ENCODE data around the gene MEAF6. TPM values are rescaled to one million over a fixed set of nuclear protein-coding genes. Genes with fewer than 3 reads are reported as not detected.

Gene MEAF6
- total and polyA plus RNA-seq, 2 of the 4 experiments (the other 2 are of a cell fraction): 36.2 to 40.7 TPM

DNA sequence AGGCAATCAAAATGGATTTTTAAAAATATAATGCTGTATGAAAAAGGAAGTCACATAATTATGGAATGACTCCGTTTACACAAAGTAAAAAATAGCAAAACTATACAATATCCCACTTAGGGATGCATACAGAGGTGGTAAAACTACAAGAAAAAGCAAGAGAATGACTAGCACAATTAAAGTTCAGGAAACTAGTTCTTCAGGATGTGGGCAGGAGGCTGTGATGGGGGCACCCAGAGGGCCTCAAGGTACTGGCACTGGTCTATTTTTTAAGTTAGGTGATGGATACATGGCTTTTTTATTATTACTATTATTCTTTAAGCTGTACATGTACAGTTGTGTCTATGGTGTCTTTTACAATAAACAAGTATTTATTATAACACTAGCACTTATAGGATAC is 41.6 kb downstream of the MEAF6 start (continued):
- no peak for TF ChIP-seq POLR2A (IDR thresholded peaks at IDR 0.05; ENCODE audit: low read depth, low read length)
- no peak for TF ChIP-seq RAD21 (IDR thresholded peaks at IDR 0.05; ENCODE audit: low read length)
- TF ChIP-seq FOS (IDR thresholded peaks at IDR 0.05; ENCODE audit: low read depth, low read length): no peak
- TF ChIP-seq CHD1 (IDR thresholded peaks at IDR 0.05; ENCODE audit: low read depth, low read length): no peak

DNA sequence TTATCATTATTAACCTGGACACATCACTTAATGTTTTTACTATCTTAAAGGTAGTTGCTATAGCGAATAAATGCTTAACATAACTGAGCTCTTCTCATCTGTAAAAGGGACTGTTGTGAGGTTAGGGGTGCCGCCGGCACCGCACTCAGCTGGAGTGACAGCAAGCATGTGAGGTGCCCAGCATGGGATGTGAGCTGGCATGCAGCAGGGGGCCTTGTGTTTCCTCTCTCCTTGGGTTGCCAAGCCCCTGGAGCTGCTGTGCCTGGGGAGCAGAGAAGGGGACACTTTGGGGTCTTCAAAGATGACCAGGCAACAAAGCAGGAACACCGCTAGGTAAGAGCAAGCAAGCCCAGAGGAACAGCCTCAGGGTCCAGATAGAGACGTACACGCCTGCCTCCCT is 42.3 kb downstream of the MEAF6 start:
- H3K27ac ChIP-seq (ENCODE audit: insufficient read depth, low read length): peak overlapping the region; percentile 95; the same call in 1 of the 2 replicates
- peak overlapping the region; percentile 97 for H2BK20ac ChIP-seq (ENCODE audit: low read depth, low read length)
- peaks cover 36% of the 10 kb centered on the region for H3K4me1 ChIP-seq (ENCODE audit: control insufficient read depth, insufficient read depth, low read length)
- peaks cover 6 to 47% of the 10 kb centered on the region in 2 experiments; a peak in 3 of 4 replicates for H3K79me1 ChIP-seq (ENCODE audit: low read depth in 1 of 2, low read length in 2 of 2)
- DNase-seq (no peak), ATAC-seq (ENCODE audit: low read depth) (no peak)
- in situ Hi-C loops (cut with MboI; ENCODE audit: low sequenced_read_pairs): no loop called here
- H3K27me3 ChIP-seq (ENCODE audit: control insufficient read depth, insufficient read depth, low read length): no peaks in the 10 kb centered on the region
- no TSS peak for BruUV-seq (replicated peaks)
- peak overlapping the region; percentile 91 for H2BK5ac ChIP-seq (ENCODE audit: low read depth, low read length, poor library complexity, severe bottlenecking)
- H3K23ac ChIP-seq (ENCODE audit: low read depth, low read length): 0 out of 2 replicates have a peak overlapping the region, but pooled peaks have one; percentile 23
- 0 out of 2 replicates have a peak overlapping the region, but pooled peaks have one; percentile 19 for H4K5ac ChIP-seq (ENCODE audit: low read depth, low read length)
- peak overlapping the region; percentile 81 for H2AFZ ChIP-seq (replicated peaks; ENCODE audit: low read length, poor library complexity)
- H3K4me2 ChIP-seq (ENCODE audit: low read depth, low read length): peak overlapping the region; percentile 7; the same call in 1 of the 2 replicates
- no peak overlapping the region for H3K56ac ChIP-seq (ENCODE audit: extremely low read depth, insufficient read depth, low read length)
- H3K9me3 ChIP-seq (ENCODE audit: control insufficient read depth, insufficient read depth, low read length): no peaks in the 10 kb centered on the region
- POLR2A ChIA-PET (ENCODE audit: unreplicated experiment): interaction anchor here (0.6 to 1.6 kb wide), 2 partner anchors 13 to 1666 kb away, joined by 4 to 6 read pairs; no protein-coding TSS in a partner anchor
- H2AK5ac ChIP-seq (ENCODE audit: low read depth, low read length): peak overlapping the region; percentile 92
- H2AK9ac ChIP-seq (replicated peaks; ENCODE audit: low read depth, low read length, poor library complexity): peak overlapping the region; percentile 88
- H4K20me1 ChIP-seq (ENCODE audit: insufficient read depth, low read length): peaks cover 15% of the 10 kb centered on the region
- peak overlapping the region; percentile 45 to 84; a peak in 3 of 4 replicates for H4K8ac ChIP-seq (ENCODE audit: low read depth in 2 of 2, low read length in 2 of 2)
- H2BK120ac ChIP-seq (ENCODE audit: low read depth, low read length): peak overlapping the region; percentile 97
- peak overlapping the region; percentile 95 for H4K91ac ChIP-seq (ENCODE audit: insufficient read depth, low read depth, low read length)
- H3K14ac ChIP-seq (replicated peaks; ENCODE audit: low read depth, low read length): 0 out of 2 replicates have a peak overlapping the region, but pooled peaks have one; percentile 19
- peak overlapping the region; percentile 97 for H3K4ac ChIP-seq (ENCODE audit: low read depth, low read length)
- no peak overlapping the region for H3K4me3 ChIP-seq (ENCODE audit: insufficient read depth, low read depth, low read length)
- no peak overlapping the region for H3K18ac ChIP-seq (ENCODE audit: low read depth, low read length)
- WGBS, 2 experiments (ENCODE audit: extremely low coverage in 2 of 2, insufficient read length in 1 of 2): 80% methylated on average over 1 of the region's 7 CpGs; no CpG with 5 or more reads in 1 of the 2 experiments
- peaks cover 10% of the 10 kb centered on the region for H3K36me3 ChIP-seq (ENCODE audit: control insufficient read depth, insufficient read depth, low read length)
- CTCF ChIA-PET: interaction anchor here (0.6 to 2.3 kb wide), 2 partner anchors 15 to 148 kb away, joined by 3 to 9 read pairs; no protein-coding TSS in a partner anchor
- H3K9ac ChIP-seq (ENCODE audit: low read depth, low read length): no peak overlapping the region
- H3K9me1 ChIP-seq (ENCODE audit: insufficient read depth, low read length): peaks cover 28% of the 10 kb centered on the region
- peak overlapping the region; percentile 92; the same call in 1 of the 3 replicates for H2BK15ac ChIP-seq (ENCODE audit: low read depth, low read length)
- dilution Hi-C loops (cut with HindIII; ENCODE audit: low sequenced_read_pairs, unreplicated experiment): no loop called here
- intact Hi-C loops (cut with micrococcal nuclease): loop anchor here (5.0 kb wide), 1 partner anchor 210 kb away; no protein-coding TSS in a partner anchor
- TF ChIP-seq, protein P1, sequence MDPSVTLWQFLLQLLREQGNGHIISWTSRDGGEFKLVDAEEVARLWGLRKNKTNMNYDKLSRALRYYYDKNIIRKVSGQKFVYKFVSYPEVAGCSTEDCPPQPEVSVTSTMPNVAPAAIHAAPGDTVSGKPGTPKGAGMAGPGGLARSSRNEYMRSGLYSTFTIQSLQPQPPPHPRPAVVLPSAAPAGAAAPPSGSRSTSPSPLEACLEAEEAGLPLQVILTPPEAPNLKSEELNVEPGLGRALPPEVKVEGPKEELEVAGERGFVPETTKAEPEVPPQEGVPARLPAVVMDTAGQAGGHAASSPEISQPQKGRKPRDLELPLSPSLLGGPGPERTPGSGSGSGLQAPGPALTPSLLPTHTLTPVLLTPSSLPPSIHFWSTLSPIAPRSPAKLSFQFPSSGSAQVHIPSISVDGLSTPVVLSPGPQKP (IDR thresholded peaks at IDR 0.05; ENCODE audit: borderline replicate concordance, low read depth, low read length): no peak
- no peak for TF ChIP-seq BHLHE40 (IDR thresholded peaks at IDR 0.05; ENCODE audit: low read depth, low read length)
- no peak for TF ChIP-seq POLR2A (IDR thresholded peaks at IDR 0.05; ENCODE audit: low read depth, low read length)
- TF ChIP-seq MXI1 (IDR thresholded peaks at IDR 0.05; ENCODE audit: borderline replicate concordance, low read depth, low read length): no peak
- TF ChIP-seq, protein P2, sequence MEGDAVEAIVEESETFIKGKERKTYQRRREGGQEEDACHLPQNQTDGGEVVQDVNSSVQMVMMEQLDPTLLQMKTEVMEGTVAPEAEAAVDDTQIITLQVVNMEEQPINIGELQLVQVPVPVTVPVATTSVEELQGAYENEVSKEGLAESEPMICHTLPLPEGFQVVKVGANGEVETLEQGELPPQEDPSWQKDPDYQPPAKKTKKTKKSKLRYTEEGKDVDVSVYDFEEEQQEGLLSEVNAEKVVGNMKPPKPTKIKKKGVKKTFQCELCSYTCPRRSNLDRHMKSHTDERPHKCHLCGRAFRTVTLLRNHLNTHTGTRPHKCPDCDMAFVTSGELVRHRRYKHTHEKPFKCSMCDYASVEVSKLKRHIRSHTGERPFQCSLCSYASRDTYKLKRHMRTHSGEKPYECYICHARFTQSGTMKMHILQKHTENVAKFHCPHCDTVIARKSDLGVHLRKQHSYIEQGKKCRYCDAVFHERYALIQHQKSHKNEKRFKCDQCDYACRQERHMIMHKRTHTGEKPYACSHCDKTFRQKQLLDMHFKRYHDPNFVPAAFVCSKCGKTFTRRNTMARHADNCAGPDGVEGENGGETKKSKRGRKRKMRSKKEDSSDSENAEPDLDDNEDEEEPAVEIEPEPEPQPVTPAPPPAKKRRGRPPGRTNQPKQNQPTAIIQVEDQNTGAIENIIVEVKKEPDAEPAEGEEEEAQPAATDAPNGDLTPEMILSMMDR (conservative IDR thresholded peaks at IDR 0.05; ENCODE audit: low read depth, low read length): no peak
- TF ChIP-seq RFX5 (IDR thresholded peaks at IDR 0.05; ENCODE audit: low read depth, low read length): no peak
- TF ChIP-seq MAZ (IDR thresholded peaks at IDR 0.05; ENCODE audit: borderline replicate concordance, low read depth, low read length): no peak
- TF ChIP-seq RAD21 (IDR thresholded peaks at IDR 0.05; ENCODE audit: low read length): no peak
- TF ChIP-seq CEBPB (IDR thresholded peaks at IDR 0.05; ENCODE audit: low read depth, low read length): no peak
- no peak for TF ChIP-seq SMC3 (IDR thresholded peaks at IDR 0.05; ENCODE audit: low read depth, low read length)
- no peak for TF ChIP-seq NFE2L2 (IDR thresholded peaks at IDR 0.05; ENCODE audit: low read depth, low read length)
- TF ChIP-seq RCOR1 (IDR thresholded peaks at IDR 0.05; ENCODE audit: insufficient replicate concordance, low read length): no peak
- no peak for TF ChIP-seq CHD1 (IDR thresholded peaks at IDR 0.05; ENCODE audit: low read depth, low read length)
